Upper lobe of right lung (tissue), 1 donor: Measurements from ENCODE around the gene BICC1. TPM values are rescaled to one million over a fixed set of nuclear protein-coding genes. Genes with fewer than 3 reads are reported as not detected.

ENCODE experiments used
- ATAC-seq: fragments of 200-7000 bp; cut with Tn5 transposase; one replicate; pipeline ENCODE4 v1.9.1; 2020; ENCODE audit warnings: mild to moderate bottlenecking, moderate library complexity
- DNase-seq: peaks from one replicate; pipeline ENCODE4 v3.0.0-alpha.2; 2020
- H3K27ac ChIP-seq: fragments of 200-600 bp; one replicate; pipeline ENCODE4 v1.8.0; 2022
- H3K27me3 ChIP-seq: fragments of 200-600 bp; one replicate; pipeline ENCODE4 v1.8.0; 2022; ENCODE audit warnings: mild to moderate bottlenecking
- H3K36me3 ChIP-seq: fragments of 200-600 bp; one replicate; pipeline ENCODE4 v1.8.0; 2022
- H3K4me1 ChIP-seq: fragments of 200-600 bp; one replicate; pipeline ENCODE4 v1.8.0; 2022
- H3K4me3 ChIP-seq: fragments of 200-600 bp; one replicate; pipeline ENCODE4 v1.8.0; 2022; ENCODE audit warnings: mild to moderate bottlenecking
- H3K9me3 ChIP-seq: fragments of 200-600 bp; one replicate; pipeline ENCODE4 v1.8.0; 2022
- intact Hi-C: fragments of 100-400 bp; cut with DNase I; formaldehyde crosslinking; loops from one replicate; pipeline ENCODE4 v1.11.0; 2022
- total RNA-seq: library from RNA; stranded (reverse); fragmentation: NEBNext Ultra II Directional; extraction: Animal tissue kit (Norgen Biotek cat#: 25700); gene quantifications from one replicate; pipeline ENCODE4 v1.2.1, GENCODE V29; 2021
- TF ChIP-seq, protein P1 (sequence below): fragments of 200-600 bp; IDR thresholded peaks from one replicate; pipeline ENCODE4 v1.8.0; 2022; ENCODE audit warnings: antibody characterized with exemption
- donor health status: DM: no; HTN: yes; CAD: no; lungs with severe emphysema.

The BICC1 gene
- total RNA-seq, 1 donor from 2014 or later = 9.2 TPM

DNA sequence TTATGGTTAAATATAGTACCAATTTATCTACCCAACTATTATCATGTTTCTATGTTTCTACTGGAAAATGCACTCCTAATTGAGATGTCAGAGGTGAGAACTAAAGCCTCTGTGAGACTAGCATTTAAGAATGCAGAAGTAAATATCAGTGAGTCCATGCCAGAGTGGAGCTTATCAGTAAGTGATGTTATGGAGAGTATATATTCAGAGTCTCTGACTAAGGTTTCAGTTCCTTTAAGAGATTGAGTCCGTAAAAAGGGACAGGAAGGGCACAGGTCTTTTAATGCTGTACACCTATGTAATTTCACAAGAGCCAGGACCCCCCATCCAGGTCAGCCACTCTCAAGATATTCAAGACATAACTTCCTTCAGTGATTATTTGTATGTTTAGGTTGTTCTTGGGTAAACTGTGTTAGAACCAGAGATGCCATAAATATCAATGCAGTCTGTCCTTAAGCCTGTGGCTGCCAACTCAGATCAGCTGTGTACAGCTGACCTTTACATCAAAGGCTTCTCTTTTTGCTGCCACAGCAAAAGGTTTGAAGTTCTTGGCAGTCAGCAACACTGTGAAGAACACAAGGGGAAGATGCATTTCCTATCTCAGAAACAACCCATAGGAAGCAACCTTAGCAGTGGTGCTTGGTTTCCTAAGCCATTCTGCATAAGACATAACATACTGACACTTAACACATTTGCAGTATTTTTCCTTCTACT is 244.8 kb downstream of the BICC1 start:
- H3K4me3 ChIP-seq = no peak overlapping the region
- no peak for DNase-seq
- no peaks in the 10 kb centered on the region for H3K36me3 ChIP-seq
- no peak overlapping the region for H3K27ac ChIP-seq
- TF ChIP-seq, protein P1, sequence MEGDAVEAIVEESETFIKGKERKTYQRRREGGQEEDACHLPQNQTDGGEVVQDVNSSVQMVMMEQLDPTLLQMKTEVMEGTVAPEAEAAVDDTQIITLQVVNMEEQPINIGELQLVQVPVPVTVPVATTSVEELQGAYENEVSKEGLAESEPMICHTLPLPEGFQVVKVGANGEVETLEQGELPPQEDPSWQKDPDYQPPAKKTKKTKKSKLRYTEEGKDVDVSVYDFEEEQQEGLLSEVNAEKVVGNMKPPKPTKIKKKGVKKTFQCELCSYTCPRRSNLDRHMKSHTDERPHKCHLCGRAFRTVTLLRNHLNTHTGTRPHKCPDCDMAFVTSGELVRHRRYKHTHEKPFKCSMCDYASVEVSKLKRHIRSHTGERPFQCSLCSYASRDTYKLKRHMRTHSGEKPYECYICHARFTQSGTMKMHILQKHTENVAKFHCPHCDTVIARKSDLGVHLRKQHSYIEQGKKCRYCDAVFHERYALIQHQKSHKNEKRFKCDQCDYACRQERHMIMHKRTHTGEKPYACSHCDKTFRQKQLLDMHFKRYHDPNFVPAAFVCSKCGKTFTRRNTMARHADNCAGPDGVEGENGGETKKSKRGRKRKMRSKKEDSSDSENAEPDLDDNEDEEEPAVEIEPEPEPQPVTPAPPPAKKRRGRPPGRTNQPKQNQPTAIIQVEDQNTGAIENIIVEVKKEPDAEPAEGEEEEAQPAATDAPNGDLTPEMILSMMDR = no peak
- no peaks in the 10 kb centered on the region for H3K9me3 ChIP-seq
- H3K4me1 ChIP-seq = peaks cover 4% of the 10 kb centered on the region
- no peak for ATAC-seq
- intact Hi-C loops = no loop called here
- H3K27me3 ChIP-seq = no peaks in the 10 kb centered on the region

DNA sequence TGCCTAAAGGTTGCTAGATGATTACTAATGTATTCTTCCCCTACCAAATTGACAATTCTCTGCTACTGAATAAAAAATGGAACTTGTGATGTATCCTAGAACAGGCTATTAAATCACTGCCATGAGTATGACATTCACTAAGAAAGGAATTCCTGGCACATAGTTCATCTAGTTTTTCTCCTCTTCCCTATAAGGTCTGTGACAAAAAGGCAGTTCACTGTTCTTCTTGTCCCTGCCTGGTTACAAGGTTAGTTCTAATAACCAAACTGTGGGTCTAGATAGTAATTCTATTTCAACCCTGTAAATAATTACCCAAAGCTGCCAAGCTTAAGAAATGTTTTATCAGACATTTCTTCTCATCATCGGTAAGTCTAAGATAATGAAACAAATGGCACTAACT is 245.6 kb downstream of the BICC1 start:
- peaks cover 4% of the 10 kb centered on the region for H3K4me1 ChIP-seq
- intact Hi-C loops = no loop called here
- no peak overlapping the region for H3K27ac ChIP-seq
- TF ChIP-seq, protein P1 = no peak
- no peaks in the 10 kb centered on the region for H3K27me3 ChIP-seq
- no peak for DNase-seq
- no peaks in the 10 kb centered on the region for H3K9me3 ChIP-seq
- no peak overlapping the region for H3K4me3 ChIP-seq
- no peak for ATAC-seq
- H3K36me3 ChIP-seq = no peaks in the 10 kb centered on the region

DNA sequence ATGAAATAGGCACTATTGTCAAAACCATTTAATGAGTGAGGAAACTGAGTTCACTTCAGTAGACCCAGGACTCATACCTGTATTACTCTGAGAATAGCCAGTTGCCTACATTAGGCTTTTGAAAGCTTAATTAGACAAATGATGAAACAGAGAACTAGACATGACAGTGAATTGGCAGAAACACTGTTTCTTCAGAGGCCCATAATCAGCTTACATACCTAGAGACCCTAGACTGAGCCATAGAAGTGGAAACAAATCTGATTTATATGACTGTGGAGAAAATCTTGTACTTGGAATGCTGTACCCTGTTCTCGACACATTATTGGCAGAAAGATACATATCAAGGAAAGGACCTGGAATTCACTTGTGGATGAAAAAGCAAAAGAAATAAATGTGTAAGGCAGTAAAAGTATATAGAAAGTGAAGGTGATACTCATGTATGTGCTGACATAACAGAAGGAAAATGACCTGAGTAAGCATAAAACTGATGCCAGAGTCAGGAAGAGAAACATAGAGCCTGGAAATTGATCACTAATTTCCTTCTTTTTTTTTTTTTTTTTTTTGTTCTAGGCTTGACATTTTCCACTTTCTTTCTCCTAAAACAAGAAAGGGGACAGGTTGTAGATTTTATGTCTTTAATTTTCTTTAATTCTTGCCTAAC is 251.5 kb downstream of the BICC1 start:
- Histone ChIP-seq H3K4me1 (no peaks in the 10 kb centered on the region), H3K27ac (no peak overlapping the region), H3K27me3 (no peaks in the 10 kb centered on the region), H3K36me3 (no peaks in the 10 kb centered on the region), H3K4me3 (no peak overlapping the region), H3K9me3 (no peaks in the 10 kb centered on the region)
- intact Hi-C loops = no loop called here
- DNase-seq = no peak
- no peak for ATAC-seq
- TF ChIP-seq, protein P1 = no peak

DNA sequence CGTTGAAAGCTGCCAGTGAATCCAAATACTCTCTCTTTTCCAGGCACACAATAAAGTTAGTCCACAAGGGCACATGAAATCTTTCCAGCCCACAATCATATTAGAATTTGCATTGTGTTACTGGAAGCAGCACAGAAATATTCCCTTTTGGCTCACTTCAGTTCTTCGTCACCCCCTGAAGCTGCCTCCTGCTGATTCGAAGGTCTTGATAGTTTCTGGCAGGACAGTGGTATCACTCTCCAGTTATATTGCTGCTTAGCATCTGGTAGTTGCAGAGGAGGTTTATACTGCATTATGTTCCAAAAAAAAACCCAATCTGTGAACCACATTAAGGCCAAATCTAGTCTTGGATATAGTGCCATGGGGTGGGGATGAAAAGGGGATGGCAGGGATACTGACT is 253.2 kb downstream of the BICC1 start:
- no peak for DNase-seq
- no peaks in the 10 kb centered on the region for H3K4me1 ChIP-seq
- TF ChIP-seq, protein P1 = no peak
- no peaks in the 10 kb centered on the region for H3K36me3 ChIP-seq
- no peaks in the 10 kb centered on the region for H3K27me3 ChIP-seq
- intact Hi-C loops = no loop called here
- no peak for ATAC-seq
- H3K4me3 ChIP-seq = no peak overlapping the region
- H3K9me3 ChIP-seq = no peaks in the 10 kb centered on the region
- H3K27ac ChIP-seq = no peak overlapping the region

DNA sequence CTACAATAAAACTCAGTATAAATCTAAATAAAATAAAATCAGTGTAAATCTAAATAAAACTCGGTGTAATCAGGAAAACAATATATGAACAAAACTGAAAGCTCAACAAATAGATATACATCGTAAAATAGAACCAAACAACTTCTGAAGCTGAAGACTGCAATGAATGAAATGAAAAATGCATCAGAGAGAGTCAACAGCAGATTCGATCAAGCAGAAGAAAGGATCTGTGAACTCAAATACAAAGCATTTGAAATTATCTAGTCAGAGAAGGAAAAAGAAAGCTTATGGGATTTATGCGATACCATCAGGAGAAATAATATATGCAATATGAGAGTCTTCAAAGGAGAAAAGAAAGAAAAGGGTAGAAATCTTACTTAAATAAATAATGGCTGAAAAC is 255.0 kb downstream of the BICC1 start:
- intact Hi-C loops = no loop called here
- TF ChIP-seq, protein P1 = no peak
- H3K4me3 ChIP-seq = no peak overlapping the region

More for the DNA sequence above, 255.0 kb downstream of the BICC1 start:
- H3K36me3 ChIP-seq = no peaks in the 10 kb centered on the region
- no peaks in the 10 kb centered on the region for H3K4me1 ChIP-seq
- H3K27ac ChIP-seq = no peak overlapping the region
- H3K9me3 ChIP-seq = no peaks in the 10 kb centered on the region
- no peak for DNase-seq
- no peaks in the 10 kb centered on the region for H3K27me3 ChIP-seq
- no peak for ATAC-seq
